SU-DHL-6 (cell line): ENCODE measurements around the gene OGDHL.

Source experiments
- H2AFZ ChIP-seq: fragments of 200-600 bp; sonication (generic); 2 replicates; pipeline ENCODE4 v1.6.1; 2014; ENCODE audit warnings: low read depth, mild to moderate bottlenecking, moderate library complexity, mixed read lengths, antibody characterized with exemption, low read length; ENCODE audit not compliant: severe bottlenecking
- H3F3A ChIP-seq: fragments of 200-600 bp; shearing (Covaris generic); 2 replicates; pipeline ENCODE4 v1.6.0; 2016; ENCODE audit warnings: antibody characterized with exemption, mild to moderate bottlenecking; ENCODE audit not compliant: insufficient read depth
- H3K27ac ChIP-seq: fragments of 200-600 bp; sonication (generic); 2 replicates; pipeline ENCODE4 v1.5.1; 2016; ENCODE audit warnings: low read depth, mild to moderate bottlenecking, low read length, moderate library complexity, mixed read lengths
- H3K27me3 ChIP-seq: fragments of 200-600 bp; sonication (generic), shearing (Covaris generic); 2 replicates; pipeline ENCODE4 v1.6.0; 2014; ENCODE audit warnings: mild to moderate bottlenecking, low read length
- H3K36me3 ChIP-seq: fragments of 200-600 bp; sonication (generic); 2 replicates; pipeline ENCODE4 v1.6.1; 2014; ENCODE audit warnings: mild to moderate bottlenecking, low read length, mixed read lengths
- H3K4me2 ChIP-seq: fragments of 300-600, 200-600 bp; shearing (Covaris generic), sonication (generic); 2 replicates; pipeline ENCODE4 v1.6.0; 2014; ENCODE audit warnings: low read length, low read depth, mild to moderate bottlenecking; ENCODE audit not compliant: poor library complexity, severe bottlenecking
- H3K4me3 ChIP-seq: fragments of 200-600 bp; sonication (generic); 2 replicates; pipeline ENCODE4 v1.5.1; 2014; ENCODE audit warnings: antibody characterized with exemption, low read length, mild to moderate bottlenecking, mixed read lengths; ENCODE audit not compliant: insufficient read depth, poor library complexity, severe bottlenecking
- H3K79me2 ChIP-seq: fragments of 200-600 bp; sonication (generic); 2 replicates; pipeline ENCODE4 v1.6.1; 2014; ENCODE audit warnings: mild to moderate bottlenecking, low read length, moderate library complexity; ENCODE audit not compliant: insufficient read depth
- H3K9ac ChIP-seq: fragments of 200-600 bp; sonication (generic); 2 replicates; pipeline ENCODE4 v1.7.0; 2014; ENCODE audit warnings: mild to moderate bottlenecking, low read length
- H3K9me2 ChIP-seq: fragments of 200-600 bp; sonication (generic); replicated peaks from 2 replicates; pipeline ENCODE4 v1.6.1; 2014; ENCODE audit warnings: low read length; ENCODE audit not compliant: insufficient read depth
- H3K9me3 ChIP-seq: fragments of 200-600 bp; sonication (generic); 2 replicates; pipeline ENCODE4 v1.6.1; 2014; ENCODE audit warnings: low read length, mixed read lengths; ENCODE audit not compliant: insufficient read depth
- H4K20me1 ChIP-seq: fragments of 200-600 bp; sonication (generic); 2 replicates; pipeline ENCODE4 v1.6.1; 2014; ENCODE audit warnings: low read depth, mild to moderate bottlenecking, antibody characterized with exemption, low read length, moderate library complexity, mixed read lengths
- EZH2phosphoT487 ChIP-seq: fragments of 200-600 bp; sonication (generic), shearing (Covaris generic); conservative IDR thresholded peaks from 2 replicates; pipeline ENCODE4 v1.6.1; 2018; ENCODE audit warnings: mild to moderate bottlenecking, antibody characterized with exemption, low read length, moderate library complexity, mixed read lengths
- TF ChIP-seq, protein P1 (sequence below): fragments of 200-600 bp; sonication (generic); IDR thresholded peaks from one replicate; pipeline ENCODE4 v1.5.1; 2017; ENCODE audit warnings: antibody characterized with exemption, mild to moderate bottlenecking, low read length, moderate library complexity; ENCODE audit not compliant: insufficient read depth, poor library complexity, severe bottlenecking

Gene OGDHL

GRCh38 chr10:49739426-49739825 is 22.7 kb downstream of the OGDHL start:
- H4K20me1 ChIP-seq: no peaks in the 10 kb centered on the region
- TF ChIP-seq, protein P1, sequence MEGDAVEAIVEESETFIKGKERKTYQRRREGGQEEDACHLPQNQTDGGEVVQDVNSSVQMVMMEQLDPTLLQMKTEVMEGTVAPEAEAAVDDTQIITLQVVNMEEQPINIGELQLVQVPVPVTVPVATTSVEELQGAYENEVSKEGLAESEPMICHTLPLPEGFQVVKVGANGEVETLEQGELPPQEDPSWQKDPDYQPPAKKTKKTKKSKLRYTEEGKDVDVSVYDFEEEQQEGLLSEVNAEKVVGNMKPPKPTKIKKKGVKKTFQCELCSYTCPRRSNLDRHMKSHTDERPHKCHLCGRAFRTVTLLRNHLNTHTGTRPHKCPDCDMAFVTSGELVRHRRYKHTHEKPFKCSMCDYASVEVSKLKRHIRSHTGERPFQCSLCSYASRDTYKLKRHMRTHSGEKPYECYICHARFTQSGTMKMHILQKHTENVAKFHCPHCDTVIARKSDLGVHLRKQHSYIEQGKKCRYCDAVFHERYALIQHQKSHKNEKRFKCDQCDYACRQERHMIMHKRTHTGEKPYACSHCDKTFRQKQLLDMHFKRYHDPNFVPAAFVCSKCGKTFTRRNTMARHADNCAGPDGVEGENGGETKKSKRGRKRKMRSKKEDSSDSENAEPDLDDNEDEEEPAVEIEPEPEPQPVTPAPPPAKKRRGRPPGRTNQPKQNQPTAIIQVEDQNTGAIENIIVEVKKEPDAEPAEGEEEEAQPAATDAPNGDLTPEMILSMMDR: no peak
- TF ChIP-seq EZH2phosphoT487: no peak
- no peaks in the 10 kb centered on the region for H3K9me3 ChIP-seq
- no peak overlapping the region for H3K4me3 ChIP-seq
- no peaks in the 10 kb centered on the region for H3F3A ChIP-seq
- H3K27ac ChIP-seq: no peak overlapping the region
- no peaks in the 10 kb centered on the region for H3K27me3 ChIP-seq
- no peak overlapping the region for H3K4me2 ChIP-seq
- H3K9me2 ChIP-seq: no peaks in the 10 kb centered on the region
- no peaks in the 10 kb centered on the region for H3K36me3 ChIP-seq
- H2AFZ ChIP-seq: no peak overlapping the region
- no peak overlapping the region for H3K9ac ChIP-seq
- no peaks in the 10 kb centered on the region for H3K79me2 ChIP-seq

DNA sequence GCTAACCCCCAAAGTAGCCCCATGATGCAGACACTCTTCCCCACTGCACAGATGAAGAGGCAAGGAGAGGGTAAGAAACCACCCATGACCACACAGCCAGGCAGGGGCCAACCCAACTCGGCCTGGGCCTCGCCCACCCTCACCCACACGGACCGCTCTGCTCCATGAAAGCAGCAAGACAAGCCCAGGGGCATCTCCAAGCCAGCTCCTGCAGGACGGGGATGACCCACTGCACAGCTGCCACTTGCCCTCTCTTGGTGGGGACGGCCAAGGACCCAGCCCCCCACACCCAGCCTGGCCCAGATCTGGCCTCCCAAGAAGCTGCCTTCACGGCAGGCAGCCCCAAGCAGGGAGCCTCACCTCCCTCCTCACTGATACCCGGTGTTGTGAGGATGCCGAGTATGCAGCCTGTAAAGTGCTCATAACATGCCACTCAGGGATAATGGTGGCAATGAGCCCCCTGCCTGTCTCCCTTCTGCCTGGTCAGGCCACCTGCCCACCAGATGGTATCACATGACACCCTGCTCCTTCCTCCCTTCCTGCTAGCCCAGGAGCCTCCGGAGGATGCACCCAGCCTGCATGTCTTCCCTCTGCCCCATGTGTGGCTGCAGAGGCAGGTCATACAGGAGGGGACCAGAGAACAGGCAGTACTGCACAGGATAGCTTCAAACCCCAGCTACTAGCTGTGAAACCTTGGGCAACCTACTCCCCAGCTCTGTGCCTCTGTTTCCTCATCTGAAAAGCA is 23.3 kb downstream of the OGDHL start:
- H2AFZ ChIP-seq: no peak overlapping the region
- no peak overlapping the region for H3K9ac ChIP-seq
- no peaks in the 10 kb centered on the region for H4K20me1 ChIP-seq
- H3K4me2 ChIP-seq: no peak overlapping the region
- H3K9me2 ChIP-seq: no peaks in the 10 kb centered on the region
- H3K27me3 ChIP-seq: no peaks in the 10 kb centered on the region
- no peaks in the 10 kb centered on the region for H3F3A ChIP-seq
- TF ChIP-seq, protein P1: no peak
- no peak for TF ChIP-seq EZH2phosphoT487
- no peaks in the 10 kb centered on the region for H3K79me2 ChIP-seq
- H3K4me3 ChIP-seq: no peak overlapping the region
- H3K36me3 ChIP-seq: no peaks in the 10 kb centered on the region
- H3K9me3 ChIP-seq: no peaks in the 10 kb centered on the region
- H3K27ac ChIP-seq: no peak overlapping the region

DNA sequence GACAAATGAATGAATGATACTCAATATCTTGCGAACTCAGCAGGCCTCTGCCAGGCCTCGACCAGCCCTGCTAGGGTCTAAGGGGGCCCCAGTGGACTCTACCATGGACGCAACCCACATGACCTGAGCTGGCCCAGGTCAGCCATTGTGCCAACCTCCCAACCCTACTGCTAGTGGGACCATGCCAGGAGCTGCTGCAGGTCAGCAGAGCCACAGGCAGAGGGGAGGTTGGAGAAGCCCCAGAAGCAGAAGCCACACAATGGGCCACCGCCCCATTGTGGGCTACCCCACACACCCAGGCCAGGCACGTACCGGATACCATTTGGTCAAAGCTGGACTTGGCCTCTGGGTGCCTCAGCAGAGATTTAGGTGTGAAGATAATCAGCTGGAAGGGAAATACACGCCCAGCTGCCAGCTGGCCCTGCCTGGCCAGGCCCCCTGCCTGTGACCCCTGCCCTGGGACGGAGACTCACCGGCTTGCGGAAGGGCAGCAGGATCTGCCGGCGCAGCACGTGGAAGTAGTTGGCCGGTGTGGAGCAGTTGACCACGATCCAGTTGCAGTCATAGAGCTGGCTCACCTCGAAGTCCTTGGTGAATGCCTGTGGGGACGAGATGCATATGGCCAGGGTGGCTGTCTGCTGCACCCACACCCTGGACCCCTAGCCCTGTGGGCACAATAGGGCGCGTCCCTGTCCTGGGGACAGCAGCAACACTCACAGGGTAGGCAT is 24.5 kb downstream of the OGDHL start:
- H3K9ac ChIP-seq: no peak overlapping the region
- H3K79me2 ChIP-seq: no peaks in the 10 kb centered on the region
- no peaks in the 10 kb centered on the region for H4K20me1 ChIP-seq
- no peak overlapping the region for H2AFZ ChIP-seq
- H3K27ac ChIP-seq: no peak overlapping the region
- TF ChIP-seq, protein P1: no peak
- no peak for TF ChIP-seq EZH2phosphoT487
- H3K9me2 ChIP-seq: no peaks in the 10 kb centered on the region
- no peaks in the 10 kb centered on the region for H3K9me3 ChIP-seq
- H3K36me3 ChIP-seq: no peaks in the 10 kb centered on the region
- no peak overlapping the region for H3K4me2 ChIP-seq
- H3K4me3 ChIP-seq: no peak overlapping the region
- H3K27me3 ChIP-seq: no peaks in the 10 kb centered on the region
- no peaks in the 10 kb centered on the region for H3F3A ChIP-seq
